HepG2 (cell line): Measurements from ENCODE around the gene SPECC1L. TPM values are rescaled to one million over a fixed set of nuclear protein-coding genes. Genes with fewer than 3 reads are reported as not detected.
"Not testable (repeated sequence)": the region's sequence is repeated elsewhere in the genome, so short reads cannot be mapped to it uniquely, and the experiment has no call there.

ENCODE experiments used
- ATAC-seq: fragments of 200-7000 bp; cut with Tn5 transposase; 3 replicates; pipeline ENCODE4 v1.9.1; 2020; ENCODE audit warnings: mild to moderate bottlenecking, moderate library complexity
- BruUV-seq: library from RNA; stranded (reverse); fragments of 400-500 nt; replicated peaks from 2 replicates; lab custom pipeline; 2021; lab: Mats Ljungman, UMichigan
- CTCF ChIA-PET: fragments of 300-600 bp; formaldehyde crosslinking; extraction: SDS; loops from one replicate; lab custom pipeline; 2021; ENCODE audit warnings: low total read pairs, inconsistent platforms, low intra/inter-chr PET ratio; lab: Yijun Ruan, JAX
- POLR2A ChIA-PET: fragments of 350-600 bp; sonication (Branson Sonifier 250); formaldehyde crosslinking; loops from one replicate; lab custom pipeline; 2020; ENCODE audit warnings: antibody characterized with exemption, inconsistent platforms; lab: Yijun Ruan, JAX
- DNase-seq: peaks from one replicate; pipeline ENCODE4 v3.0.0-alpha.2; 2015; ENCODE audit warnings: low spot score
- FAIRE-seq: peaks from 3 replicates; lab custom pipeline; 2011; peaks lifted over from hg19 to GRCh38; lab: Jason Lieb, UNC
- H2AFZ ChIP-seq: one replicate; pipeline ENCODE4 v1.6.1; 2011; ENCODE audit warnings: low read length, inconsistent platforms
- H3K27ac ChIP-seq: fragments of 300-600 bp; 3 replicates; pipeline ENCODE4 v1.8.0; 2011; ENCODE audit warnings: mixed run types, mild to moderate bottlenecking, mixed read lengths, low read length, inconsistent platforms; ENCODE audit not compliant: insufficient read depth; ENCODE audit errors: extremely low read length
- H3K27me3 ChIP-seq, 2 experiments: fragments of 200-600 bp in 1 of 2; 2 replicates in 1 of 2; 3 replicates in 1 of 2; pipeline versions ENCODE4 v1.6.0 to v1.8.0; 2011; ENCODE audit warnings: low read length in 2 of 2, mild to moderate bottlenecking in 2 of 2, moderate library complexity in 2 of 2, inconsistent platforms in 1 of 2; ENCODE audit not compliant: insufficient read depth in 2 of 2, control insufficient read depth in 1 of 2
- H3K36me3 ChIP-seq, 2 experiments: fragments of 200-600 bp in 1 of 2; replicated peaks in 1 of 2; 2 replicates in 1 of 2; 3 replicates in 1 of 2; pipeline versions ENCODE4 v1.5.1 to v1.8.0; 2011; ENCODE audit warnings: low read length in 2 of 2, inconsistent platforms in 1 of 2; ENCODE audit not compliant: insufficient read depth in 2 of 2, control insufficient read depth in 1 of 2
- H3K4me1 ChIP-seq: 2 replicates; pipeline ENCODE4 v1.5.1; 2012; ENCODE audit warnings: low read length, inconsistent platforms; ENCODE audit not compliant: insufficient read depth
- H3K4me2 ChIP-seq: 2 replicates; pipeline ENCODE4 v1.6.0; 2011; ENCODE audit warnings: low read depth, low read length, inconsistent platforms
- H3K4me3 ChIP-seq, 3 experiments: fragments of 200-600 bp in 1 of 3; sonication (generic), shearing (Covaris generic) in 1 of 3; replicated peaks in 1 of 3; 2 replicates each; pipeline ENCODE4 v1.5.1; 2011 to 2016; ENCODE audit warnings: low read length in 3 of 3, inconsistent platforms in 2 of 3, low read depth in 2 of 3, mild to moderate bottlenecking in 2 of 3, control low read depth in 1 of 3, mixed read lengths in 1 of 3; ENCODE audit not compliant: insufficient read depth in 1 of 3
- H3K79me2 ChIP-seq: one replicate; pipeline ENCODE4 v1.6.1; 2011; ENCODE audit warnings: low read length, inconsistent platforms; ENCODE audit not compliant: insufficient read depth
- H3K9ac ChIP-seq: 2 replicates; pipeline ENCODE4 v1.6.0; 2011; ENCODE audit warnings: mild to moderate bottlenecking, low read depth, low read length, inconsistent platforms; ENCODE audit not compliant: insufficient read depth
- H3K9me3 ChIP-seq: 2 replicates; pipeline ENCODE4 v1.5.1; 2012; ENCODE audit warnings: mild to moderate bottlenecking, low read length
- H4K20me1 ChIP-seq: 2 replicates; pipeline ENCODE4 v1.6.0; 2011; ENCODE audit warnings: inconsistent platforms, mild to moderate bottlenecking, low read length, moderate library complexity; ENCODE audit not compliant: insufficient read depth
- SALL1 ChIP-seq: sonication (generic); formaldehyde crosslinking; IDR thresholded peaks from 2 replicates; pipeline ENCODE4 v1.8.0; 2022; ENCODE audit warnings: mild to moderate bottlenecking, missing genetic modification reagents
- SMC3 ChIP-seq: IDR thresholded peaks from 2 replicates; pipeline ENCODE4 v1.6.1; 2011; ENCODE audit warnings: low read length, improper control_type of control experiment
- ZGPAT ChIP-seq: IDR thresholded peaks from 2 replicates; pipeline ENCODE4 v1.6.1; 2016; ENCODE audit warnings: mild to moderate bottlenecking
- ZNF142 ChIP-seq: sonication (generic); formaldehyde crosslinking; IDR thresholded peaks from 2 replicates; pipeline ENCODE4 v1.4.0; 2020; ENCODE audit warnings: missing genetic modification reagents
- WGBS: methylation state at CpG from one replicate; pipeline ENCODE4 v1.1.6; 2017; ENCODE audit warnings: low lambda C conversion rate; 5-methylcytosine and 5-hydroxymethylcytosine counted together
- in situ Hi-C: cut with HindIII; loops from 2 replicates; pipeline ENCODE4 v1.10.0; 2017; ENCODE audit warnings: low pct_unique_long_range_greater_than_20kb; ENCODE audit not compliant: extremely low pct_ligation_motif_present
- intact Hi-C: fragments of 100-400 bp; cut with micrococcal nuclease; formaldehyde crosslinking; loops from one replicate; pipeline ENCODE4 v1.10.0; 2022; ENCODE audit not compliant: unreplicated experiment
- polyA plus RNA-seq, 8 experiments: library from polyadenylated mRNA; depleted of rRNA in 3 of 8; stranded (reverse) in 7 of 8; unstranded in 1 of 8; fragments of >200 nt; fragmentation: Illumina TruSeq in 4 of 8; extraction: Trizol in 4 of 8; gene quantifications; 2 replicates each; pipeline versions ENCODE4 v1.2.1 to v1.2.3, GENCODE V29; 2011 to 2016; ENCODE audit warnings: low read depth in 4 of 8, missing spikeins in 1 of 8, mixed read lengths in 1 of 8; ENCODE audit not compliant: insufficient read depth in 1 of 8
- total RNA-seq, 5 experiments: library from RNA; depleted of rRNA; stranded (reverse); fragments of >200 nt; fragmentation: Illumina TruSeq; extraction: Trizol; gene quantifications; 2 replicates each; pipeline ENCODE4 v1.2.3, GENCODE V29; 2016; ENCODE audit warnings: low read depth in 1 of 5

SPECC1L gene
- total and polyA plus RNA-seq, 2 of the 13 experiments (the other 11 are each of a cell fraction or from before 2014, with no cell fraction given) = 14.1 to 30.3 TPM

DNA sequence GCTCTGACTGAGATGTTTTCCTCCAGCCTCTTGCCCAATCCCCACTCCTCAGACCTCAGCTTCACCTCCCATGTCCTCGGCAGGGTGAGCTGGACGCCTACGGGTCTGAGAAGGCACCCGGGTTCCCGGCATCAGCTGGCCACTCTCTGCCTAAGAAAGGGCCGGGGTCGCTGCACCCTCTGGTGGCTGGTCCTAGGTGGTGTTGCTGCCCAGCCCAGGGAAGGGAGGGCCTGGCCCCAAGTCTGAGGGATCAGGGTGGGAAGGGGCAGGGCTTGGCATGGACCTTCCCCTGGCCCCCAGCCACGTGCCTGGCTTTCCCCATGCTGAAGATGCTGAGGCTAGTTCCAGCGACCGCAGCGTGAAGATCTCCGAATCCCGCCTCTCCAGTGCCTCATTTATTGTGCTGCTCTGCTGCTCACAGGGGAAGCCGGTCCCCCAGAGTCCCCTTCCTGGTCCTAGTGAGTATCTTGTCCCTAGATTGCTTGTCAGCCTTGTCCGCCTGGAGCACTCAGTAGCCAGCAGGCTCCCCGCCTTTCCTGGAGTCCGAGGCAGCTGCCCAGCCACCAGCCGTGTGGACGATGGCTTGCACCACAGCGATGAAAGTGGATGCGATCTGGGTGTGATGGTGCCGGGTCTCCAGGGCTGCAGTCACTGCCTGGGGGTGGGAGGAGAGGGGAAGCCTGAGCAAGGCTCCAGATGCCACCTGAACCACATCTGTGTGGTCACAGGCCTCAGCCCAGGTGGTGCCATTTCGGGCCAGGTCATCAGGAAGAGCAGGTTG is 22.9 kb upstream of the SPECC1L start (continued):
- TF ChIP-seq ZGPAT (CRISPR knock-in tag) (0 out of 2 replicates have a peak, but pooled peaks have one; percentile 26), ZNF142 (CRISPR knock-in tag) (no peak), SALL1 (CRISPR knock-in tag) (0 out of 2 replicates have a peak, but pooled peaks have one; percentile 18), SMC3 (peak; percentile 65; the same call in 1 of the 2 replicates)

DNA sequence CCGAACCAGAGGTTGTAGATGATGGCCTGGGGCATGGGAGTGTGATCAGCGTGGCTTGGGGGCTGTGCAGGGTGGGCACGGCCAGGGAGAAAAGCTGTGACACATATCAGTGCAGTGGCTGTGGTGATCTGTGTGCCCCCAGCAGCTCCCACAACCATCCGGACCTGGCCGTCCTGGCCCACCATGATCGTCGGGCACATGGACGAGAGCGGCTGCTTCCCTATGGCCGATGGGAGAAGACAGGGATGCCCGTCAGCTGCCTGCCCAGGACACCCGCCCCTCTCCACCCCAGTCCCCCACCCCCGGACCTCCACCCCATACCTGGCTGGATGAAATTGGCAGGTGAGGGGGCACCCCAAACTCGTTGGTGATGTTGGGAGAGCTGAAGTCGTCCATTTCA is 22.0 kb upstream of the SPECC1L start:
- H3K9me3 ChIP-seq, H3K27ac ChIP-seq, BruUV-seq, H3K4me3 ChIP-seq, H2AFZ ChIP-seq, POLR2A ChIA-PET, H3K79me2 ChIP-seq, FAIRE-seq, H4K20me1 ChIP-seq, ATAC-seq, H3K4me2 ChIP-seq, DNase-seq, H3K27me3 ChIP-seq, H3K36me3 ChIP-seq, H3K9ac ChIP-seq: not testable (repeated sequence)
- intact Hi-C loops = loop anchor here (10.0 kb wide), 1 partner anchor 294 kb away; no protein-coding TSS in a partner anchor
- H3K4me1 ChIP-seq = peaks cover 39% of the 10 kb centered on the region
- CTCF ChIA-PET = interaction anchor here (3.6 kb wide), 1 partner anchor 58 kb away, joined by 61 read pairs; no protein-coding TSS in a partner anchor
- WGBS = no CpG with 5 or more reads among the region's 15 CpGs
- in situ Hi-C loops = loop anchor here (5.0 kb wide), 1 partner anchor 61 kb away; no protein-coding TSS in a partner anchor

DNA sequence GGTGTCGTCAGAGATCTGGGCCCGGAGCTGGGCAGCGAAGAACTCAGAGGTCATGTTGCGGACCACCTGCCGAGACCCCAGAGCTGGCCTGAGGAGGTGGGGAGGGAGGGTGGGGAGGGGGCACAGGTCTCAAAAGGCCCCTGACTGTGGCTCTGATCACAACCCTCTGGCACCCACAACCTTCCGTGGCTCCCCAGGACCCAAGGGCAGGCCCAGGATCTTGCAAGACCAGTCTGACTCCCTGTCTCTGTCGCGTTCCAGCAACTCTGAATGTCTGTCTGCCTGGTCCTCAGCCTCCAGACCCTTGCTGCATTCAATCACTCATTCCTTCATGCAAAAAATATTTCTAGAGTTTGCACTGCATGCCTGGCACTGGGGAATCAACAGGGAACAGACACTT is 21.2 kb upstream of the SPECC1L start:
- BruUV-seq, H3K27me3 ChIP-seq, H3K4me3 ChIP-seq, H3K9me3 ChIP-seq, H3K4me2 ChIP-seq, POLR2A ChIA-PET, H3K36me3 ChIP-seq, ATAC-seq, DNase-seq, H3K27ac ChIP-seq, H3K79me2 ChIP-seq, H4K20me1 ChIP-seq, H2AFZ ChIP-seq, H3K9ac ChIP-seq, FAIRE-seq: not testable (repeated sequence)
- CTCF ChIA-PET = interaction anchor here (3.6 kb wide), 1 partner anchor 59 kb away, joined by 61 read pairs; no protein-coding TSS in a partner anchor
- intact Hi-C loops = loop anchor here (10.0 kb wide), 1 partner anchor 295 kb away; no protein-coding TSS in a partner anchor
- H3K4me1 ChIP-seq = peaks cover 31% of the 10 kb centered on the region
- no CpG with 5 or more reads among the region's 8 CpGs for WGBS
- in situ Hi-C loops = loop anchor here (5.0 kb wide), 1 partner anchor 62 kb away; no protein-coding TSS in a partner anchor
